HEK293T (cell line): ENCODE data around the gene FEZF1.

Experiments used
- ARNT ChIP-seq: fragments of 450-650 bp; IDR thresholded peaks from 2 replicates; pipeline ENCODE4 v1.6.1; 2017; ENCODE audit warnings: mild to moderate bottlenecking
- FOXK2 ChIP-seq: fragments of 450-650 bp; IDR thresholded peaks from 2 replicates; pipeline ENCODE4 v1.6.1; 2016; ENCODE audit warnings: mild to moderate bottlenecking
- FOXM1 ChIP-seq: fragments of 450-650 bp; IDR thresholded peaks from 2 replicates; pipeline ENCODE4 v1.6.1; 2017; ENCODE audit warnings: mild to moderate bottlenecking, borderline replicate concordance
- SP1 ChIP-seq: fragments of 450-650 bp; IDR thresholded peaks from 2 replicates; pipeline ENCODE4 v1.6.1; 2017
- TARDBP ChIP-seq: fragments of 450-650 bp; IDR thresholded peaks from 2 replicates; pipeline ENCODE4 v1.6.1; 2016

DNA sequence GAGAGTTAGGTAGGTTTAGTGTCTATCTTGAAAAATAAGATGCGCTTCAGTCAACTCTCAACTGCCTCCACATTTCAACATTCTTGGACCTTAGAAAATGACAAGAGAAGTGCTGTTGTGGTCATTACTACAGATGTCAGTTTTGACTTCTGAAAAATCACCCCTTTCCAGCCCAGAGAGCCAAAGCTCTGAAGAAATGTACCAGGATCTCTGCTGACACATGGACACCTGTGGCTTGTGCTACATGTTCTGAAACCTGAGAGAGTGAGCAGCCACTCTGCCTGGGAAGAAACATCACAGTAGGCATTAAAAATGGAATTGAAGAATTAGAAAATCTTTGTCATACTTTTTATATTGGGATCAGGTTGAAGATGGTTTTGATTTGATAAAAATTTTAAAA is 35.9 kb upstream of the FEZF1 start:
- TF ChIP-seq FOXM1 (no peak), FOXK2 (no peak), ARNT (no peak), TARDBP (no peak), SP1 (no peak)
